Skeletal muscle cell (primary cell): ENCODE results near the gene DUSP22.
"Not testable (repeated sequence)": the region's sequence is repeated elsewhere in the genome, so short reads cannot be mapped to it uniquely, and the experiment has no call there.

ENCODE experiments used
- DNase-seq: peaks from one replicate; pipeline ENCODE4 v3.0.0-alpha.2; 2010; ENCODE audit warnings: low read depth
- H3K4me3 ChIP-seq: 2 replicates; pipeline ENCODE4 v1.5.1; 2011; ENCODE audit warnings: low read depth, mild to moderate bottlenecking, control low read depth, low read length, moderate library complexity

DUSP22 gene

DNA sequence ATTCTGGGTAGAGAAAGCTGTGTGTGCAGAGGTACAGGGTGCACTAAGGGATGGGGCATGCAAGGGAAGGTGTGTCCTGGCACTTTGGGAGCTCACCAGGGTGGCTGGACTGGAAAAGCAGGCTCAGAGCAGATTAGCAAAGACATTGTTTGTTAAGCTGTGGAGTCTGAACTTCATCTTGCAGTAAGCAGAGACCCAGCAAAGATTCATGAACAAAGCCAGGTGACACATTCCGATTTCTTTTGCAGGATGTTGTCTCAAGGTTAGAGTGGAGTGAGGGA lies 28.8 kb downstream of the DUSP22 start:
- no peak overlapping the region for H3K4me3 ChIP-seq
- no peak for DNase-seq

- H3K4me3 ChIP-seq, result no peak overlapping the region
- DNase-seq, result no peak
Observed at GRCh38 chr6:321536-322258, 29.4 kb downstream of the DUSP22 start.

GRCh38 chr6:322259-322930 lies 30.1 kb downstream of the DUSP22 start:
- no peak overlapping the region for H3K4me3 ChIP-seq
- DNase-seq, result no peak

DNA sequence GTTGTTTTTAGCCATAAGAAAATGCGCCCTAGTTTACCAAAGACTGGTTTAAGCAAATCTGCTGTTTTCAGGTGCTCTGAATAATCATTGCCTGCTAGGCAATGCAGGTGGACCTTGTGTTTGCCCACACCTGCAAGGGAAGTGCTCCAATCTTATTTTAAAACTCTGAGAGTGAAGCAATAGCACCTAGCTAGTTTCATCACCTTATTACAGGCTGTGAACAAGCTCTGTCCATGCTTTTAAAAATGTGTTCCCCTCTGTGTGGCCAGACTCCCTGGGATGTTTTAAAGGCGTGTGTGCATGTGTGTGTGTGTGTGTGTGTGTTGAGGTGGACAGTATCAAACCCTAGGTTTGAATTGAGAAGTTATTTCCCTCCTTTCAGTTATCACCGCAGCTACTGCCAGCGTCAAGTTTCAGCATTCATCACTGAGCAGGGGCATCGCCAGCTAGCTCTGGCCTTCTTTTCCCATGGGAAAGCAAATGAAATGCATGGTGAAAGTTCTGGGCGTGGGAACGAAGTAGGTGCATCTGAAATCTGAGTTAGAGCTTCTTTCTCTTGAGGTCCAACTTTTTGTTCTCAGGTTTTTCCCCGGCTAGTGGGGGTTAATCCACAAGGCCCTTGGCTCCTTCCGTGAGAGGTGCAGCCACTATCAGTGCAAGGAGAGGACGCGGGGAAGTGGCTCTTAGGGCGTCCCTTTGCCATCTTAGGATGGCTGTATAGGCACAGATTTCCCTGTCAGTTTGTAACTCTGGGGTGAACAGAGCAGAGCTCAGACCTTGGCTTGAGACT lies 30.8 kb downstream of the DUSP22 start:
- no peak for DNase-seq
- no peak overlapping the region for H3K4me3 ChIP-seq

DNA sequence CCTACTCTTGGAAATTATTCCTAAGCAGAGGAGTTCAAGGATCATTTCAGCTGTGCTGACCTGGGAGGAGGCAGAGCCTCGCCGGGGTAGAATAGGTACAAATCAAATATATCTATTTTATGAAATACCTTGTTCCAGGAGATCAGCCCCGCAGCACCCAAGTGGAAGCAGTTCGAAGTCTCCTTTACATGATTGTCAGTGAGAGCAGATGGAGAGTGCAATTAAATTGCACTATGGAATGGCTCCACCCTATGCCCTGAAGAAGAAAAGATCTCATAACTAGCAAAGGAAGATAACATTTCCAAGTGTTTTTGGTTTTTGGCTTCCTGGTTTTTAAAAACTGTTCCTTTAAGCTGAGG lies 31.4 kb downstream of the DUSP22 start:
- H3K4me3 ChIP-seq, result no peak overlapping the region
- no peak for DNase-seq

GRCh38 chr6:324116-324728 lies 31.9 kb downstream of the DUSP22 start:
- no peak for DNase-seq
- H3K4me3 ChIP-seq, result no peak overlapping the region

- DNase-seq, result no peak
- H3K4me3 ChIP-seq, result no peak overlapping the region
Observed at GRCh38 chr6:324729-325125, 32.4 kb downstream of the DUSP22 start.

- DNase-seq, H3K4me3 ChIP-seq: not testable (repeated sequence)
Observed at GRCh38 chr6:325161-325860, 33.0 kb downstream of the DUSP22 start.

DNA sequence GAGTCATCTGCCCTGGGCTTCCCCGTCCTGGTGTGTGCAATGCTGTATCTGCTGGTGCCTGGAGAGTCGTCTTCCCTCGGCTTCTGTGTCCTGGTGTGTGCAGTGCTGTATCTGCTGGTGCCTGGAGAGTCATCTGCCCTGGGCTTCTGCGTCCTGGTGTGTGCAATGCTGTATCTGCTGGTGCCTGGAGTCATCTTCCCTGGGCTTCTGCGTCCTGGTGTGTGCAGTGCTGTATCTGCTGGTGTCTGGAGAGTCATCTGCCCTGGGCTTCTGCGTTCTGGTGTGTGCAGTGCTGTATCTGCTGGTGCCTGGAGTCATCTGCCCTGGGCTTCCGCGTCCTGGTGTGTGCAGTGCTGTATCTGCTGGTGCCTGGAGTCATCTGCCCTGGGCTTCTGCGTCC lies 33.8 kb downstream of the DUSP22 start:
- H3K4me3 ChIP-seq, result not testable (repeated sequence)

DNA sequence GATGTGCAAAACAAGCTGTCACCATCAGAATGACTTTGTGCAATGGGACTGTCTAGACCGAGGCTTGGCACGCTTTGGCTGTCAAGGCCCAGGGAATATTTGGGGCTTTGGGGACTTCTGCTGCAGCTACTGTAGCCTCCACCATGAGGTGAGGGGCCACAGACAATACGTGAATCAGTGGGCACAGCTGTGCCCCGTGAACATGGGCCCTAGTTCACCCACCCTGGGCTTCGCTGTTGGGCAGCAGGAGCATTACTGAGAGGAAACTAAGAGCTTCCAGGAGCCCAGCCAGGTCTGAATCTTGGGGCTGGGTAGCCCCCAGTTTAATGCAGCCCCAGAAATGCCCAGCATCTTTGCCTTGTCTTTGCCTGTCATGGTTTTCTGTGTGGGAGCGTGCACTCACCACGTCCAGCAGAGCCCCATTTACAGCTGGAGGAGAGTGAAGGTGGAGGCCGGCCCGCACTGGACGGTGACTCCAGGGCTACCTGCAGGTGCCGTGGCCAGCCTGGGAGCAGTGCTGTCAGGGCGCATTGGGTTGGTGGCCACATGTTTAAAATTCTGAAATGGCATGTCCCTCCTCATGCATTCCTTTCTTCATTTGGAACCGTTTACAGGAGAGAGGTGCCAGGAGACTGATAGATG lies 34.7 kb downstream of the DUSP22 start:
- no peak for DNase-seq
- H3K4me3 ChIP-seq, result no peak overlapping the region

More for the DNA sequence above, 33.8 kb downstream of the DUSP22 start:
- not testable (repeated sequence) for DNase-seq

DNA sequence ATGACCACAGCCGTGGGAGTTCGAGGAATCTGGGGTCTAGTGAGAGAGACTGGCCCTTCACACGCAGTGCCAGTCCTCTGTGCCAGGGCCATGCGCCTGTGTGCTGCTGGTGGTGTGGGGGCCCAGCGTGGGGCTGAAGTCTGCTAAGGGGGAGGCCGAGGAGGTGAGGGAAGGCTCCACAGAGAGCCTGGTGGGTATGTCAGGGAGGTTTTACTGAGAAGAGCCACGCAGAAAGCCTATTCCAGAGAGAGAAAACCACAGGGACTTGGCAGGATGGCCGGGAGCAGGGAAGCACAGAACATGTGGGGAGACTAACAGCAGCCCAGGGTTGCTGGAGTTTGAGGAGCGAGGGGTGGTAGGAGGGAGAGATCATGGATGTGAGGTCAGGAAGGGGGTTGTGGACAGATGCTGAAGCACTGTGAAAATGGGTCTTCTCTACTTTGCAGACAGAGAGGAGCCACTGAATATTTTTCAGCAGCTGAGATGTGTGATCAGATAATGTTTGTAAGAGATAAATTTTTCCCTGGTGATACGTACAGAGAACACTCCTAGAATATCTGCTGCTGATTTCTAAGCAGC lies 35.3 kb downstream of the DUSP22 start:
- H3K4me3 ChIP-seq, result peak overlapping the region; percentile 5

DNA sequence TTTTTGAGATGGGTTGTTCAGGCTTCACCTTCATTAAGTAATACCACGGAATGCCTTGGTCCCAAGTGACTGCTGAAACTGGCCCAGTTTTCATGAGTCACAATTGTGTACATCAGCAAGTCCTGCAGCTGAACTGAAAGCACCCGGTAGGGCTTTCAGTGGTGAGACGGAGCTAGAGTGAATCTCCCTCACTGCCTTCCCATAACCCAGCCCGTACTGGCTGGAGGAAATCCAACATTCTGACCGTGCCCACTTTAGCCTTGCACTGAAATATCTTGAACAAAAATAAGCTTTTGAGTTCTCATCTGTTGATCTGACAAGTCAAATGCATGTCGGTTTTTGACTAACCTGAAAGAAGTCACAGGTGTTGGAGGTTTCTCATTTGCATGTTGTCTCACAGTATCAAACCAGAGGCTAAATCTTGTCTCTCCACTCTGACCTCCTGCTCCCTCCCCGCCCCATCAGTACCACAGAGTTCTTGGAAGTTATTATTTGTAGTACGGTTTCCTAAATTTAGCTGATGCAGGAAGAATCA lies 35.9 kb downstream of the DUSP22 start:
- peak; percentile 97 for DNase-seq
- H3K4me3 ChIP-seq, result no peak overlapping the region

More for the DNA sequence above, 35.3 kb downstream of the DUSP22 start:
- DNase-seq, result no peak

DNA sequence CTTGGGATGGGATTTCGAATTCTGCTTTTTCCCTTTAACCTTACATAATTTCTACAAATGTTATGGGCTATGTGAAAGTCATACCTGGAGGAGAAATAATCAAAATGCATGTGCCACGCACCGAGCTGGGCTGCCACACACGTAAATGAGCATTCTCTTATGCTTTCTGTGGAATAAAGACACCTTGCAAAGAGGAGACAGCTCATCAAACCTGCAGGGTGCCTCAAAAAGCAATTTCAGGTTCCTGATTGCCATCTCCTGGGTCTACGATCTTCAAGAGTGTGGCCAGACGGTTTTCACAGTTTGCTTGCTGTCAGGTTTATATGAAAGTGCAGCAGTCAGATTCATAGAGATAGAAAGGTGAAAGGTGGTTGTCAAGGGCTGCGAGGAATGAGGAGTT lies 36.6 kb downstream of the DUSP22 start:
- H3K4me3 ChIP-seq, result no peak overlapping the region
- DNase-seq, result no peak

- no peak overlapping the region for H3K4me3 ChIP-seq
- peak; percentile 82 for DNase-seq
Observed at GRCh38 chr6:329888-330691, 37.8 kb downstream of the DUSP22 start.

DNA sequence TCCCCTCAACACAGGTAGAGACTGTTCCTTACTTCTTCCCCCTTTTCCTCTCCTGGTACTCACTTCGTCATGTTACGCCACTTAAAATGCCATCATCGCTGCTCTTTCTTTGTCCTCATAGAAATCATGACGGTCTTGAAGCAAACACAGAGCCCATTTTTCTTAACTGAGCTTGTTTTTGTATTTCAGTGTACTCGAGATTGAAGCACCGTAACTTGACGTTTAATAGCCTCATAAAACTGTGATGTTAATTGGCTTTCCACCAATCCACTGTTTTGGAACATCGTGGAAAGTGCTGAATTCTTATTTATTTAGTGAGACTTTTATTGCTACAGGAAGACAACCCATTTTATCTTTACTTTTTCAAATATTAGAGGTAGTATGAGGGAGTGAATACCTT lies 38.7 kb downstream of the DUSP22 start:
- no peak overlapping the region for H3K4me3 ChIP-seq
- DNase-seq, result no peak

DNA sequence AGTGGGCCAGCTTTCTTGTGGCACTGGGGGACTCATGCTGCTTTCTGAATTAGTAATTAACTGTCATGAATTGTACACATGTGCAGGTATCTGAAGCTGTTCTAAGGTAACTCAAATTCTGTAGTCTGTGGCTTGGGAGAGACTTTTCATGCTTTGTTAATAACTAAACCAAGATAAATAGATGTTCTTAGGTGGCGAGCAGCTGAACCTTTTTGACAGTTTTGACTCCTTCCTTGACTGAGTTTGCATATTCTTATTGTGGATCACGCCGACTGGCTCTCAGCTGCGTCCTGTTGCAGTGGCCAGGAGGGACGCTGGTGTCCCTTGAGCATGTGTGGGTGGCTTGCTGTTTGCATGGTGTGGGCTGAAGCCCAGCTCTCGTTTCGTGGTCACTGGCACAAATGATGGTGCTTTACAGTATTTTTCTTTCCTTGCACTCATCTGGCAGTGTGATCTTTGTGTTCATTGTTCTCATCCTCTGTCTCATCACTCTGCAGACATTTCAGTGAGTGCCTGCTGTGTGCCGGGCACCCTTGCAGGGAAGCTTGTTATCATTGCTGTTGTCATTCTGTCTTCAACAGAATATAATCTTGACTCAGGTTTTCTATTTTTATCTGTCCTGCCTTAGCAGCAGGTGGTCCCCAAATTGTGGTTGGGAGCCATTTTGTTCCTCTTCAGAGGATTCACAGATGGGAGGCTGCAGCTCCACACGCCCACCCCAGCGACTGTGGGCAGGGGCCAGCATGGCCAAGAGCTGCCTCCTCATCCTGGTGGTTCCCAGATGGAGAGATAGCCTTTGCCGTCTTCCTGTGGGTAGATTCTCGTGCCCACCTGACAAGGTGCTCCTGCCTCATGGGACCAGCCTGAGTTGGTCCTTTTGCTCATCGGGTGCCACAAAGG lies 39.6 kb downstream of the DUSP22 start:
- DNase-seq, result no peak
- no peak overlapping the region for H3K4me3 ChIP-seq

GRCh38 chr6:332671-333070 lies 40.4 kb downstream of the DUSP22 start:
- DNase-seq, result peak; percentile 85
- no peak overlapping the region for H3K4me3 ChIP-seq
